GM19452 (cell line): ENCODE results near the gene TOP2A.
"Not testable (repeated sequence)": the region's sequence is repeated elsewhere in the genome, so short reads cannot be mapped to it uniquely, and the experiment has no call there.

ENCODE experiments used
- ATAC-seq: cut with Tn5 transposase; IDR thresholded peaks from one replicate; pipeline ENCODE4 v1.9.1; 2021; ENCODE audit not compliant: unreplicated experiment

Gene TOP2A

GRCh38 chr17:40382251-40382650, 35.4 kb downstream of the TOP2A start:
- no peak for ATAC-seq

DNA sequence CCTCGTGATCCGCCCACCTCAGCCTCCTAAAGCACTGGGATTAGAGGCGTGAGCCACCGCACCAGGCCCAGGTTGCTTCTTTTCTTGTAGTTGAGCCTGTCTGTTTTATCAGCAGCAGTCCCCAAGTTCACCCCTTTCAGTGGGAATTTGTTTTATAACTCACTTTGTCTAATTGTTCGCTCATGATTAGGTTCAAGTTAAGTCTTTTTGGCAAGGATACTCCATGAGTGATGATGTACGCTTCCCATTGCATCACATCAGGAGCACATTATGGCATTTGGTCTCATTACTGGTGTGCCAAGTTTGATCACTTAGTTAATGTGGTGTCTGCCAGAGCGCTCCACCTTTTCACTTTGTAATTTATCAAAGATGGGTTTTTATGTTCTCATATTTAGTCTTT, 38.7 kb downstream of the TOP2A start:
- no peak for ATAC-seq

DNA sequence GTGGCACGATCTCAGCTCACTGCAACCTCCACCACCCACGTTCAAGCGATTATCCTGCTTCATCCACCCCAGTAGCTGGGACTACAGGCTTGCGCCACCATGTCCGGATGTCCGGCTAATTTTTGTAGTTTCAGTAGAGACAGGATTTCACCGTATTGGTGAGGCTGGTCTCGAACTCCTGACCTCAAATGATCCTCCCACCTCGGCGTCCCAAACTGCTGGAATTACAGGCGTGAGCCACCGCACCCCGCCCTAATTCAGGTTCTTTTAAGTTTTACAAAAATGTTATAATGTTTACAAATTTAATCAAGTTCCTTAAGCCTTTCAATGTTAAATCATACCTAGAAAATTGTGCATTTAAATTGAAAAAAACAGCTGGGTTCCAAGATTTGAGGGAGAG, 39.9 kb downstream of the TOP2A start:
- ATAC-seq, result no peak

GRCh38 chr17:40376541-40376940, 41.2 kb downstream of the TOP2A start:
- ATAC-seq, result not testable (repeated sequence)

GRCh38 chr17:40375786-40376185, 41.9 kb downstream of the TOP2A start:
- ATAC-seq, result not testable (repeated sequence)

DNA sequence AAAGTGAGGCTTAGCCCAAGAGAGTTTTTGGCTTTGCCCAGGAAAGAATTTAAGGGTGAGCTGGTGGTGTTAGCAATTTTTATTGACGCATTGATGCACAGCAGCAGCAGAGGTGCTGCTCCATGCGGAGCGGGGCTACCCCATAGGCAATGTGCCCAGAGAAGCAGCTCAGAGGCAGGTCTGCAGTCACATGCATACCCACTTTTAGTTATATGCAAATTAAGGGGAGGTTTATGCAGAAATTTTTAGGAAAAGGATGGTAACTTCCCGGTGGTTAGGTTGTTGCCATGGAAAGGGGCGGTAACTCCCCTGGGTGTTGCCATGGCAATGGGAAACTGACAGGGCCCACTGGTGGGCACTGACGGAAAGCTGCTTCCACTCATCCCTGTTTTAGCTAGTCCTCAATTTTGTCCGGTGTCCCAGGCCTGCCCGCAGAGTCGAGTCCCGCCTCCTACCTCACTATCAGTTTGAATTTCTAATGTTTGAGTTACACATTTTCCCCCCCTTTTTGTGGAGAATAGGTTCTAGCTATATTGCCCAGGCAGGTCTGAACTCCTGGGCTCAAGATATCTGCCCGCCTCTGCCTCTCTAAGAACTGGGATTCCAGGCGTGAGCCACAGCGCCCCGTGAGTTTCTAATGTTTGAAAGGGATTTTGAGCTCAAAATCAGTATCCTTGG, 42.7 kb downstream of the TOP2A start:
- no peak for ATAC-seq

DNA sequence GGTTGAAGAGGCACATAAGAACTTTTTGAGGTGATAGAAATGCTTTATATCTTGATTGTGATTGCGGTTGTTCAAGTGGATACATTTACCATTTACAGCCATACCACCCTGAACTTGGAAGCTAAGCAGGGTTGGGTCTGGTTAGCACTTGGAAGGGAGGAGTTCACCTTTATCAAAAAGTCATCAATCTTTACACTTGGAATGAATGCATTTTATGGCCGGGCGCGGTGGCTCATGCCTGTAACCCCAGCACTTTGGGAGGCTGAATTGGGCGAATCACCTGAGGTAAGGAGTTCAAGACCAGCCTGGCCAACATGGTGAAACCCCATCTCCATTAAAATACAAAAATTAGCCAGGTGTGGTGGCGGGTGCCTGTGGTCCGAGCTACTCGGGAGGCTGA, 43.7 kb downstream of the TOP2A start:
- ATAC-seq, result no peak

DNA sequence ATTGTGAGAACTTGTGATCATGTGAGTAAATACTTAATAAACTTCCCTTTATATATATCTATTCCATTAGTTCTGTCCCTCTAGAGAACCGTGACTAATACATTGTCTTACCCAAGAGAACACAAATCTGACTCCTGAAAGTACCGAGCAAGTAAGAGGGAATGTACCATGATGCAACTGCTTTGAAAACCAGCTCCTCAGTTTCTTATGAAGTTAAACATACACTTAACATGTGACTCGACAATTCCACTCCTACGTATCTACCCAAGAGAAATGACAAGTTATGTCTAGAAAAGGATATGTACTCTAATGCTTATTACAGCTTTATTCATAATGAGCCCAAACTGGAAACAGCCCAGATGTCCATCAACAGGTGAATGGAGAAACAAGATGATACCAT, 44.4 kb downstream of the TOP2A start:
- ATAC-seq, result no peak

GRCh38 chr17:40372644-40373043, 45.1 kb downstream of the TOP2A start:
- not testable (repeated sequence) for ATAC-seq

GRCh38 chr17:40372031-40372430, 45.7 kb downstream of the TOP2A start:
- ATAC-seq, result no peak

- ATAC-seq, result no peak
Observed at GRCh38 chr17:40371261-40371929, 46.3 kb downstream of the TOP2A start.

DNA sequence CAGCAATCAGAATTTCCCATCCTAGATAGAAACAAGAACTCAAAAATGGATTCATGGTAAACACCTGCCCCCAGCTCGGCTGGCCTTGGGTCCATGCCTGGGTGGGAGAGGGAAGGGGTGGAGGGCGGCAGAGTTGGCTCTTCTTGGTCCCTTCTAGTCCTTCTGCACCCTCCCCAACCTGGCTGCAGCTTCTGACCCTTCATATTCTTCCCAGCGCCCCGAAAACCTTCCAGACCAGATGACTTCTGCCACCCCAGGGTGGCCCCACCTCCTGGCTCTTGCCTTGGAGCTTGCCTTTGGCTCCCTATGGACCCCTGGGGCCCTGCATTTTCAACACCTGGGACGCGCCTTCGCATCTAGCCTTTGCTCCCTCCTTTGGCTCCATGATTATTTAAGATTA, 47.8 kb downstream of the TOP2A start:
- no peak for ATAC-seq

DNA sequence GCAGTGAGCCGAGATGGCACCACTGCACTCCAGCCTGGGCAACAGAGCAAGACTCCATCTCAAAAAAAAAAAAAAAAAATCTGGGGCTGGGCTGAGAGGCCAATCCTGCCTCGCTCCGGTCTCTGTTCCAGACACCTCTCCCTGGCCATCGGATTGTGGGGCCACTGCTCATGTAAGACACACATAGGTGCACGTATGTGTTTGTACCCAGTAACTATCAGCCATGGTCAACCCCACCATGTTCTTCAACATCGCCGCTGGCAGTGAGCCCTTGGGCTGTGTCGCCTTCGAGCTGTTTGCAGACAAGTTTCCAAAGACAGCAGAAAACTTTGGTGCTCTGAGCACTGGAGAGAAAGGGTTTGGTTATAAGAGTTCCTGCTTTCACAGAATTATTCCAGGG, 50.0 kb downstream of the TOP2A start:
- not testable (repeated sequence) for ATAC-seq

- ATAC-seq, result no peak
Observed at GRCh38 chr17:40366861-40367518, 50.7 kb downstream of the TOP2A start.

- no peak for ATAC-seq
Observed at GRCh38 chr17:40366076-40366860, 51.4 kb downstream of the TOP2A start.

DNA sequence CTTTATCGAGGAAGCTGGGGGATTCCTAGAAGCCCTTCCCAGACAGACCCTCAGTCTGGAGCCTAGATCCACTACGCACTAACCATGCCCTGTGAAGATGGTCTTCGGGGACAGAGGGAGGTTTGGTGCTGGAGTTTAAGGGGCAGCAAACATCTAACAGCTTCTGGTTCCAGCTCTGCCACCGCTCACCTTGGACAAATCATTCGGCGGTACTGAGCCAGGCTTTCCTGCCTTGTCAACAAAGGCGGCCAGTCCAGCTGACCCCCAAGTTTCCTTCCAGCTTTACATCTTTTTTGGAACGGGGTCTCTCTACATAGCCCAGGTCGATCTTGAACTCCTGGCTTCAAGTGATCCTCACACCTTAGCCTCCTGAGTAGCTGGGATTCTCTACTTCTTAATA, 52.8 kb downstream of the TOP2A start:
- ATAC-seq, result no peak

DNA sequence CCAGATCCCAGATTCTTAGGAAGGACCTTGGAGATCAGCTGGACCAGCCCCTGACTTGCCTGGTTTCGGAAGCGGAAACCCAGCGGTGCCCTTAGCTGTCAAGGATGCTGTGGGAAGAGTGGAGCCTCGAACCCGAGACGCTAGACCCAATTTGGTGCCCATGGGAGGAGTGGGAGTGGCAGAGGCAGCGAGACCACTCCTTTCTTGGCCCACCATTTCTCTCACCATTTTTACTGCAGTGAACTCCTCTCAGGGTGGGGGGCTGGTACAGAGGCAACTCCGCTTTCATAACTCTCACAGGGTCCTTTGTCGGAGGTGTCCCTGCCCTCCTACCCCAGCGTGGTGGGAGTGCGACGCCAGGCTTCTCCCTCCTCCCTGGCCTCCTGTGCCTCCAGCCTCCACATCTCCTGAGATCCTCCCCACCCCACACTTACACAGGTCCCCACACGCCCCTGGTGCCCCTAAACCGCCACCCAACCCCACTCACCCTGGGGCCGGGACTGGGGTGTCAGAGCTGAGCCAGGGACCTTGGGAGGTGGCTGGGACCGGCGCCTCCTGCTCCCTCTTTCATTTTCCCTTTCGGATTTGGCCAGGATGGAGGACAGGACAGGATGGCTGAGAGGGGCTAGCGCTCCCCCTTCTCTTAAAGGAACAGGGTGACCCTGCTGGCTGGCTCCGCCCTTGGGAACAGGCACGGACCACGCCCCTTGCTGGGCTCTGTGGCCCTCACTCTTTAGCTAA, 53.4 kb downstream of the TOP2A start, which contains the start of gene GJD3:
GJD3 (minus strand) TSS at position 617 of the 741 bp plus-strand sequence. CDS start 922 bp downstream, outside the sequence.
- ATAC-seq, result no peak

GRCh38 chr17:40363111-40363827, 54.4 kb downstream of the TOP2A start:
- no peak for ATAC-seq

DNA sequence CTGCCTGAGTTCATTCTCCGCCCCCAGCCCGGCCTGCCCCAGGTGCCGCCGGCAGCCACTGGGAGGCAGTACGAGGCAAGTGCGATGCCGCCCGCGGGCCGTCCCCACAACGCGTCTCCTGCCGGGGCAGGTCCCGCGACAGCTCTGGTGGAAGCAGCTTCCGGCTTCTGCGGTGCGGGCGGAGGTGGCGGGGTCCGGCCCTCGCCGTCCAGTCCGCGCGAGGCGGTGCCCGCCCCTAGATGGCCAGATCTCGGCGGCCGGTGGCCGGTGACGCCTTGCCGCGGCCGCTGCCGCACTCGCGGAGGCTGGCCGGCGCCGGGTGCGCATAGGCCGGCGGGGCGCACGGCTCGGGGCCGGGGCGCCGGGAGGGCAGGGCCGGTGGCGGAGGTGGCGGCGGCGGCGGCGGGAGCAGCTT, 55.0 kb downstream of the TOP2A start:
- no peak for ATAC-seq
